Common myeloid progenitor, CD34-positive (primary cell): ENCODE measurements around the gene ARL3.
"Not testable (repeated sequence)": the region's sequence is repeated elsewhere in the genome, so short reads cannot be mapped to it uniquely, and the experiment has no call there.

Experiments used
- CTCF ChIA-PET: fragments of 350-600 bp; sonication (Branson Sonifier 250); formaldehyde crosslinking; loops from one replicate; lab custom pipeline; 2021; ENCODE audit warnings: antibody characterized with exemption; lab: Charles Lee
- POLR2A ChIA-PET: fragments of 350-600 bp; sonication (Branson Sonifier 250); formaldehyde crosslinking; loops from one replicate; lab custom pipeline; 2021; ENCODE audit warnings: antibody characterized with exemption; lab: Charles Lee
- DNase-seq, 3 donors: peaks; one replicate each; pipeline versions ENCODE4 v3.0.0 to v3.0.0-alpha.2; 2013
- H3K27ac ChIP-seq, 2 experiments: 1 replicate in 1 of 2; 2 replicates in 1 of 2; pipeline ENCODE4 v1.7.0; 2013; ENCODE audit warnings: inconsistent platforms in 2 of 2, low read length in 2 of 2, mild to moderate bottlenecking in 2 of 2, low read depth in 1 of 2, moderate library complexity in 1 of 2; ENCODE audit not compliant: severe bottlenecking in 2 of 2, insufficient read depth in 1 of 2, poor library complexity in 1 of 2
- H3K27me3 ChIP-seq, 5 experiments: replicated peaks in 2 of 5; 1 replicate in 3 of 5; 2 replicates in 2 of 5; pipeline versions ENCODE4 v1.6.1 to v1.7.0; 2013; ENCODE audit warnings: low read length in 4 of 5, mild to moderate bottlenecking in 2 of 5, moderate library complexity in 2 of 5, inconsistent platforms in 1 of 5; ENCODE audit not compliant: insufficient read depth in 5 of 5, control insufficient read depth in 4 of 5
- H3K36me3 ChIP-seq, 4 experiments: 1 replicate in 2 of 4; 2 replicates in 2 of 4; pipeline versions ENCODE4 v1.6.1 to v1.7.0; 2013; ENCODE audit warnings: low read length in 3 of 4, control low read depth in 1 of 4, mild to moderate bottlenecking in 1 of 4; ENCODE audit not compliant: control insufficient read depth in 4 of 4, insufficient read depth in 4 of 4
- H3K4me1 ChIP-seq, 4 experiments: 1 replicate in 3 of 4; 2 replicates in 1 of 4; pipeline versions ENCODE4 v1.6.1 to v1.7.1; 2013; ENCODE audit warnings: low read length in 3 of 4, mild to moderate bottlenecking in 3 of 4, control low read depth in 1 of 4, inconsistent platforms in 1 of 4, moderate library complexity in 1 of 4; ENCODE audit not compliant: control insufficient read depth in 4 of 4, insufficient read depth in 4 of 4; ENCODE audit errors: control extremely low read depth in 1 of 4
- H3K4me3 ChIP-seq, 7 experiments: 1 replicate in 4 of 7; 2 replicates in 3 of 7; pipeline versions ENCODE4 v1.5.1 to v1.7.0; 2013; ENCODE audit warnings: mild to moderate bottlenecking in 7 of 7, low read length in 6 of 7, moderate library complexity in 6 of 7, inconsistent platforms in 2 of 7, low read depth in 2 of 7, control low read depth in 1 of 7; ENCODE audit not compliant: insufficient read depth in 4 of 7, control insufficient read depth in 1 of 7; ENCODE audit errors: extremely low read depth in 1 of 7
- H3K9me3 ChIP-seq, 5 experiments: 1 replicate in 4 of 5; 2 replicates in 1 of 5; pipeline versions ENCODE4 v1.6.1 to v1.7.1; 2013; ENCODE audit warnings: low read length in 4 of 5, mild to moderate bottlenecking in 2 of 5, inconsistent platforms in 1 of 5, low read depth in 1 of 5, moderate library complexity in 1 of 5; ENCODE audit not compliant: control insufficient read depth in 4 of 5, insufficient read depth in 2 of 5; ENCODE audit errors: control extremely low read depth in 1 of 5
- WGBS: methylation state at CpG from one replicate; pipeline ENCODE4 v1.1.5; 2013; ENCODE audit not compliant: insufficient coverage; 5-methylcytosine and 5-hydroxymethylcytosine counted together

ARL3 gene

DNA sequence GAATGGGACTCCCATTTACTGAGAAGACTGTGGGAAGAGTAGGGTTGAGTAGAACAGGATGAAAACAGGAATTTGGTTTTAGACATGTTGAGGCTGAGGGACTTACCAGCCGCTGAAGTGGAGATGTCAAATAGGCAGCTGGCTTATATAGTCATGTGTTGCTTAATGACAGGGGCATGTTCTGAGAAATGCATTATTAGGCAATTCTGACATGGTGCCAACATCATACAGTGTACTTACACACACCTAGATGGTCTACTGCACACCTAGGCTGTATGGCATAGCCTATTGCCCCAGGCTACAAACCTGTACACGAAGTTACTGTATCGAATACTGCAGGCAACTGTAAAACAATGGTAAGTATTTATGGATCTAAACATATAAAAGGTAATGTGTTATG, 17.5 kb downstream of the ARL3 start:
- ChIA-PET CTCF (interaction anchor here (0.7 to 1.4 kb wide), 5 partner anchors 10 to 113 kb away, joined by 3 to 5 read pairs (median 4); no protein-coding TSS in a partner anchor), POLR2A (no interaction called here)
- WGBS = 100% methylated on average over 1 of the region's 3 CpGs
- Histone ChIP-seq H3K27me3 (no peaks in the 10 kb centered on the region), H3K27ac (no peak overlapping the region), H3K4me3 (no peak overlapping the region), H3K9me3 (no peaks in the 10 kb centered on the region), H3K4me1 (no peaks in the 10 kb centered on the region), H3K36me3 (peaks cover 0 to 18% (median 12%) of the 10 kb centered on the region in 4 experiments)
- no peak for DNase-seq

DNA sequence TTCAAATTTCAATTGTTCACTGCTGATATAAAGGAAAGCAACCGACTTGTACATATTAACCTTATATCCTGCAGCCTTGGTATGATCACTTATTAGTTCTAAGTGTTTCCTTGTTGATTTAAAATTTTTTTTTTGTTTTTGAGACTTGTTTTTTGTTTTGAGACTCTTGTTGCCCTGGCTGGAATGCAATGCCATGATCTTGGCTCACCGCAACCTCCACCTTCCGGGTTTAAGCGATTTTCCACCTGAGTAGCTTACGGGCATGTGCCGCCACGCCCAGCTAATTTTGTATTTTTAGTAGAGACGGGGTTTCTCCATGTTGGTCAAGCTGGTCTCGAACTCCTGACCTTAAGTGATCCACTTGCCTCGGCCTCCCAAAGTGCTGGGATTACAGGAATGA, 18.8 kb downstream of the ARL3 start:
- POLR2A ChIA-PET, H3K4me1 ChIP-seq, H3K4me3 ChIP-seq, H3K27ac ChIP-seq, H3K9me3 ChIP-seq, DNase-seq, H3K27me3 ChIP-seq: not testable (repeated sequence)
- 100% methylated on average over 5 of the region's 10 CpGs for WGBS
- peaks cover 0 to 18% (median 10%) of the 10 kb centered on the region in 4 experiments for H3K36me3 ChIP-seq
- CTCF ChIA-PET = interaction anchor here (0.9 to 1.4 kb wide), 2 partner anchors 49 to 112 kb away, joined by 3 to 4 read pairs; no protein-coding TSS in a partner anchor

- Histone ChIP-seq H3K36me3 (peaks cover 0 to 1% (median 0%) of the 10 kb centered on the region in 4 experiments), H3K27ac (no peak overlapping the region), H3K4me1 (no peaks in the 10 kb centered on the region), H3K9me3 (no peaks in the 10 kb centered on the region), H3K27me3 (no peaks in the 10 kb centered on the region), H3K4me3 (no peak overlapping the region)
- DNase-seq = no peak
- POLR2A ChIA-PET = no interaction called here
- WGBS = 95% methylated on average over 4 of the region's 8 CpGs
- CTCF ChIA-PET = no interaction called here
Observed at GRCh38 chr10:102691285-102692066, 22.7 kb downstream of the ARL3 start.

DNA sequence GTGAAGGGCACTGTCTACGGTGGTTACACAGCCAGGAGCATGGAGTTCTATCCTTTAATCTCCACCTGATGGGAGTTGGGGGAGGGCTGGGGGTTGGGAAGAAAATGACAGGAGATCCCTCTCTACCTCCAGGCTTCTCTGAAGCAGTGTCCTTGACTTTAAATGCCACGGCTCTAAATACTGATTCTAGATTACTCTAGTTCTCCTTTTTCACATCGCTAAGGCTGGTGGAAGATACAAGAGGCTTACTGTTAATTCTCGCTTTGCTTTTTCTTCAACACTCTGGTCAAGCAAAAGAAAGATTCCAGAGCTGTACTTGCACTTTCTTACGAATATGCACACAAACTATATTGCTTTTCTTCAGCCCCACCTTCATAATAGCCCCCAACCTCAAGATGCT, 30.5 kb downstream of the ARL3 start:
- no peak overlapping the region for H3K27ac ChIP-seq
- no peak for DNase-seq
- no peaks in the 10 kb centered on the region for H3K27me3 ChIP-seq

GRCh38 chr10:102682981-102683380, 31.2 kb downstream of the ARL3 start:
- no CpG with 5 or more reads among the region's 4 CpGs for WGBS
- Histone ChIP-seq H3K36me3 (peaks cover 0 to 11% (median 8%) of the 10 kb centered on the region in 4 experiments), H3K9me3 (no peaks in the 10 kb centered on the region), H3K4me3 (no peak overlapping the region), H3K27me3 (no peaks in the 10 kb centered on the region), H3K4me1 (peaks cover 0 to 17% (median 10%) of the 10 kb centered on the region in 4 experiments), H3K27ac (no peak overlapping the region)
- ChIA-PET CTCF (interaction anchor here (1.6 kb wide), 1 partner anchor 13 kb away, joined by 6 read pairs; no protein-coding TSS in a partner anchor), POLR2A (no interaction called here)
- DNase-seq = no peak

More for the DNA sequence above, 30.5 kb downstream of the ARL3 start:
- H3K9me3 ChIP-seq = no peaks in the 10 kb centered on the region
- no peak overlapping the region for H3K4me3 ChIP-seq
- CTCF ChIA-PET = interaction anchor here (1.0 to 1.6 kb wide), 4 partner anchors 9 to 27 kb away, joined by 3 to 6 read pairs (median 3); no protein-coding TSS in a partner anchor
- 74% methylated on average over 4 of the region's 5 CpGs for WGBS
- H3K36me3 ChIP-seq = peaks cover 0 to 11% (median 8%) of the 10 kb centered on the region in 4 experiments
- peaks cover 0 to 11% (median 6%) of the 10 kb centered on the region in 4 experiments for H3K4me1 ChIP-seq
- POLR2A ChIA-PET = no interaction called here

- POLR2A ChIA-PET = no interaction called here
- Histone ChIP-seq H3K36me3 (peaks cover 0 to 11% (median 8%) of the 10 kb centered on the region in 4 experiments), H3K4me3 (no peak overlapping the region), H3K4me1 (peaks cover 0 to 21% (median 10%) of the 10 kb centered on the region in 4 experiments), H3K9me3 (no peaks in the 10 kb centered on the region), H3K27me3 (no peaks in the 10 kb centered on the region), H3K27ac (no peak overlapping the region)
- DNase-seq = no peak
- 98% methylated on average over 6 of the region's 7 CpGs for WGBS
- CTCF ChIA-PET = interaction anchor here (0.9 to 1.6 kb wide), 2 partner anchors 11 to 12 kb away, joined by 5 to 6 read pairs; no protein-coding TSS in a partner anchor
Observed at GRCh38 chr10:102682416-102682815, 31.8 kb downstream of the ARL3 start.

GRCh38 chr10:102681696-102682095, 32.5 kb downstream of the ARL3 start:
- Histone ChIP-seq H3K4me1 (peaks cover 4 to 29% (median 15%) of the 10 kb centered on the region in 4 experiments), H3K27ac (no peak overlapping the region), H3K36me3 (peaks cover 0 to 11% (median 8%) of the 10 kb centered on the region in 4 experiments), H3K9me3 (no peaks in the 10 kb centered on the region), H3K4me3 (no peak overlapping the region), H3K27me3 (no peaks in the 10 kb centered on the region)
- CTCF ChIA-PET = interaction anchor here (0.9 kb wide), 1 partner anchor 12 kb away, joined by 5 read pairs; no protein-coding TSS in a partner anchor
- 93% methylated on average over 3 of the region's 5 CpGs for WGBS
- POLR2A ChIA-PET = no interaction called here
- DNase-seq = no peak
